GM23248 (cell line): ENCODE measurements around the gene TMEM217.

Source experiments
- EZH2 ChIP-seq: fragments of 200-600 bp; sonication (generic); IDR thresholded peaks from 2 replicates; pipeline ENCODE4 v1.6.1; 2018; ENCODE audit warnings: antibody characterized with exemption, mild to moderate bottlenecking; ENCODE audit not compliant: insufficient read depth, poor library complexity, severe bottlenecking
- EZH2phosphoT487 ChIP-seq: fragments of 200-600 bp; sonication (generic); IDR thresholded peaks from 2 replicates; pipeline ENCODE4 v1.6.1; 2018; ENCODE audit warnings: antibody characterized with exemption, moderate library complexity, mild to moderate bottlenecking, low read depth; ENCODE audit not compliant: insufficient read depth

DNA sequence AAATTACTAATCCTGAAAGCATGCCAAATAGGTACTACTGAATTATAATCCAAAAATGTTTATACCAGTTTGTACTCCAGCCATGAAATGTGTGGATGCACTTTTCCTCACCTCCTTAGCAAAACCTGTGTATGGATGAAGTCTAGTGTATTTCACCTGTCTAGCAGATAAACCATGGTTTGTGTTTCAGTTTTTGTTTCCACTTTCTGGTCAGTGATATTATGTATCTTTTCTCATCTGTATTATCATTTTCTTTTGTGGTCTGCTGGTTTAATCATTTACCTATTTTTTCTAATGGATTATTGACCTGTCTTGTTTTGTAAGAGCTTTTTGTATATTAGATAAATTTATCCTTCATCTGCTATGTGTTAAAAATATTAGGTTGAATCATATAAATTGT, 41.0 kb upstream of the TMEM217 start:
- no peak for TF ChIP-seq EZH2phosphoT487
- TF ChIP-seq EZH2: no peak
